Measurements from ENCODE around the gene ATP2A3.
A peak's percentile ranks its signal among the peaks of the same experiment; 100 is the strongest.

Gene ATP2A3

DNA sequence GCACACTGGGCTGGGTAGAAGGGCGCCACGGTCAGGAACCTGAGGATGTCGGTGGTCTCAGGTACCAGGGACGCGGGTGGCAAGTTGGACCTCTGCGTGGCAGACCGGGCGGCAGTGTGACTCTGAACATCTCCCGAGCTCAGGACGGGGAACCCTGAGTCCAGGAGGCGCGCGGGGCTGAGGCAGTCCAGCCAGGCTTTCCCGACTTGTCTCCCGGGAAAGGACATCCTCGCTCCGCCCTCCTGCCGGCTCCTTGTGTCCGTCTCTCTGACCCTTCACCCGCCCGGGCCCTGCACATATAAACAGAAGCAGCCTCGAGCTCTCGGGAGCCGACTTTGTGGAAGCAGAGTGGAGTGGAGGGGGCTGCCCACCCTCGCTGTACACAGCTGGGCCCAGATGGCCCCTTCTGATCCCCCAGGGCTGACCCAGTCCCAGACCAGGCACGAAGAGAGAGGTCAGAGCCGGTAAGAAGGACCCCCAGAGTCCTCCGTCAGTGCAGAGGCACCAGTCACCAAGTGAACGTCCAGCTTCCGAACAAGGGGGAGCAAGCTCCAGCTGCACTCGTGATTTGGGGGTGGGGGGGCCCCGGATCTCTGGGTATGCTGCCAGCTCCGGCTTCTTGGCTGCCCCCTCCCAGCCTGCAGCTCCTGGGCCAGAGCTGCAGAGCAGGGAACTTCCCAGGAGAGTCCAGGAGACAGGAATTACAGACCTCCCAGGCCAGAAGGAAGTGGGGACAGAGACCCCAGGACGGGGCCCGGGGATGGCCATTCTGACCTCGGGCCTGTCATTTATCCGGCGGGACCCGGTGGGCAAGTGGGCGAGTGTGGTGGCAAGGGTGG is 39.5 kb downstream of the ATP2A3 start:
- DNase-seq, result no peak

DNA sequence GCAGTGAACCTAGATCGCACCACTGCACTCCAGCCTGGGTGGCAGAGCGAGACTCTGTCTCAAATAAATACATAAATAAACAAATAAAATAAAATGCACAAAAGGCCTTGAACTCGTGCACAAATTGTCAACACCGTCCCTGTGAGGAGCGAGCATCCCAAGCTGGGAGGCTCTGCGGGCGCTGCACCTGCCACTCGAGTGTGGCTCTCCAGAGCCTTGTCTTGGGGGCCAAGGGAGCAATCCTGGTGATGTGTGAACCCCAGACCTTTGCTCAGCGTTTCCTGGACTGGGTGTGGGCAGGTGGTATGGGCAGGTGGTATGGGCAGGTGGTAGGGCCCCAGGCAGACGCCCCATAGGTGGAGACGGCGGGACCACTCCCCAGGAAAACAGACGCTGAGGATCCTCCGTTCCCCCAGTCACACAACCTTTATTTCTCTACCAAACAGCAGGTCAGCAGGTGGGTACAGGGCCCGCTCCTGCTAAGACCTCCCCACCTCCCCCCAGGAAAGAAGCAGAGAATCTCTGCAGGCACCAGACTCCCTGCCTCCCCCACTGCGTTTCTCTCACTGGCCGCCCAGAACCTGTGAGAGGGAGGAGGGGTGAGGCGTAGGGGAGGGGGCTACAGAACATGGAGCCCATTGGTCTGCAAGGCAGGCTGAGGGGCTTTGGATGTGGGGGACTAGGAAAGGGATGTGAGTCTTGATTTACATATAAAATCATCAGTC is 40.6 kb downstream of the ATP2A3 start:
- no peak for DNase-seq

GRCh38 chr17:3922765-3923164 is 41.5 kb downstream of the ATP2A3 start:
- no peak for DNase-seq

DNA sequence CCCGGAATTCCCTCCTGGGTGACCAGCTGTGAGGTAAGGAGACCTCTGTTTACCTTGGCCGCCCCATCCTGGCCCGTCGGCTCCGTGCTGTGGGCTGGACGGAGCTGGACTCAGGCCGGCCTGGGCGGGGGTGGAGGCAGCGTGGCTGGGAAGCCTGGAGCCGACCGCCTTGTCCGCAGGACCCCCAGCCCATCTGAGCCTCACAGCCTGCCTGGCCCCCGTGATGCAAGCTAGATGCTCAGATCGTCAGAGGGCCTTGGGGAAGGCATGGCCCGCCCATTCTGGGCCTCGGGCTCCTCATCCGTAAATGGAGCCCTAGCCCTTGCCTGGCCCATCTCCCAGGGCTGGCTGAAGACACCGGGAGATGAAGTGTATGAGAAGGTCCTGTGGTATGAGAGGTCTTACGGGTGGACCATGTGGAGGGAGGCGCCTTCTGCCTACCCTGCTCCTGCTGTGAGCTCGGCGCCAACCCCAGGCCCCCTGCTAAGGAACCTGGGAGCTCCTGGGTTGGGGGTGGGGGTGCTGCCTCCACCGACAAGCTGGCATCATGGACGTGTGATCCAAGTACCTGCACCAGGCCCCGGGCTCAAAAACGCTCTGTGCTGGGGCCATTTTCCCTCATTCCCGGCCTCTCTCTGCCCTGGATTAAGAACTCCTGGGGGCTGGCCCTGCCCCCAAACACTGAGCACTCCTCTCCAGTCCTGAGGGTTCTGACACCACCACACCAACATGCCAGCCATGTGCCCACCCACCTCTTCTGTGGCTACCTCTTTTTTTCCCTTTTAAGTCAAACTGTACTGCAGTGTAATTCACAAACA is 42.5 kb downstream of the ATP2A3 start:
- DNase-seq, result peak; percentile 6

- DNase-seq, result no peak
Measured at GRCh38 chr17:3921006-3921405, 43.2 kb downstream of the ATP2A3 start.

GRCh38 chr17:3919123-3919624 is 45.1 kb downstream of the ATP2A3 start:
- no peak for DNase-seq

- no peak for DNase-seq
Measured at GRCh38 chr17:3918372-3919122, 45.7 kb downstream of the ATP2A3 start.

DNA sequence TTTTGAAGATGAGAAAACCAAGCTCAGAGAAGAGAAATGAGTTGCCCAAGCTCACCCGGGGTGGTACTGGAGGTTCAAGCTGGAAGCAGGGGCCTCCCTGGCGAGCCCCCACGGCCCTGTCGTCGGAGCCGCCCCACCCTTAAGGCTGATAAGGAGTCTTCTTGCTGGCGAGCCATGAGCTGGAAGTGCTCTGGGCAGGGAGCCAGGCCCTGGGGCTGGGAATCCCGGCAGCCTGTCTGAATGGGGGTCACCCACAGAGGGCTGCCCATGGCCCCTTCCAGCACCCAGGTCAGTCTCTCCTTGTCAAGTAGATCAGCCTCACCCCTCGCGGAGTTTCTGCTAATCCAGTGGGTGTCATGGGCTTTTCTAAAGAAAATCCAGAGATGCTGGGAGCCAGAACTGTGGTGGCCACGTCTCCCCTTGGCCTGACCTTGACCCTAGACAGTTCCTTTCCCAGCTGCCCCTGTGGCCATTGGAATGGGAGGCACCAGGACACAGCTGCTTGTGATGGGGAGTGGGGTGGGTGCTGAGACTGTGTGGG is 46.8 kb downstream of the ATP2A3 start:
- DNase-seq, result peak; percentile 19

- no peak for DNase-seq
Measured at GRCh38 chr17:3916825-3917224, 47.4 kb downstream of the ATP2A3 start.

GRCh38 chr17:3915995-3916696 is 48.1 kb downstream of the ATP2A3 start, which contains the start of gene P2RX1:
Gene P2RX1 (minus strand): TSS chr17:3916465. CDS start chr17:3916225, 240 bp downstream.
- no peak for DNase-seq

- no peak for DNase-seq
Measured at GRCh38 chr17:3915581-3915994, 48.6 kb downstream of the ATP2A3 start.

- DNase-seq, result no peak
Measured at GRCh38 chr17:3914312-3914670, 49.9 kb downstream of the ATP2A3 start.

GRCh38 chr17:3913531-3914311 is 50.5 kb downstream of the ATP2A3 start:
- DNase-seq, result peak; percentile 74

DNA sequence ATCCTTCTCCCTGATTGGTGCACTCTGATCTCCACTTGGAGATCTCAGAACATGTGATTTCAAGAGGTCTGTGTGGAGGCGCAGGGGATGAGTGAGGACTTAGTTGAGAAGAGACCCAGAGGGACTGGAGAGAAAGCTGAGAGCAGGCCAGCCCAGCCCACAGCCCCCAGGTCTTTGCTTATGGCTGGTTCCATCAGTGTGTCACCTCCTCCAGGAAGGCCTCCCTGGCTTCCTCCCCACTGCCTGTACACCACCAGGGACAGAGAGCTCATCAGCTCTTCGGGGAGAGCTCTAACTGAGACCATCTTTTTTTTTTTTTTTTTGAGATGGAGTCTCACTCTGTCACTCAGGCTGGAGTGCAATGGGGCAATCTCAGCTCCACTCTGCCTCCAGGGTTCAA is 51.4 kb downstream of the ATP2A3 start:
- DNase-seq, result no peak

GRCh38 chr17:3911271-3912053 is 52.8 kb downstream of the ATP2A3 start:
- DNase-seq, result no peak

GRCh38 chr17:3910420-3911270 is 53.6 kb downstream of the ATP2A3 start:
- no peak for DNase-seq

DNA sequence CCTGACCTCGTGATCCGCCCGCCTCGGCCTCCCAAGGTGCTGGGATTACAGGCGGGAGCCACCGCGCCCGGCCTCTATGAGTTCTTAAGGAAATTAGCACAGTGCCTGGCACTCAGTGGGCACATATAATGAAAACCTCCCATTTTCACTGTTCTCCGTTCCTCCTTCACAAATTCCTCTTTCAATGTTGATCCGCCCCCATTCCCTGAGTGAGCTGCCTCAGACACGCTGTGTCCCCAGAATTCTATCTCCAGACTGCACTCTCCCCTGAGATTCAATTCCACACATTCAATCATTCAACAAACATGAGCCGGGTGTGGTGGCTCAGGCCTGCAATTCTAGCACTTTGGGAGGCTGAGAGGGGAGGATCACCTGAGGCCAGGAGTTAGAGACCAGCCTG is 55.0 kb downstream of the ATP2A3 start:
- no peak for DNase-seq

GRCh38 chr17:3907483-3908216 is 56.6 kb downstream of the ATP2A3 start:
- DNase-seq, result no peak

Measured in fibroblast of upper back skin (primary cell).